HEK293T (cell line): ENCODE results near the gene TREML4.

Experiments
- ARNT ChIP-seq: fragments of 450-650 bp; IDR thresholded peaks from 2 replicates; pipeline ENCODE4 v1.6.1; 2017; ENCODE audit warnings: mild to moderate bottlenecking
- BHLHE40 ChIP-seq: fragments of 450-650 bp; IDR thresholded peaks from 2 replicates; pipeline ENCODE4 v1.6.1; 2016; ENCODE audit warnings: mild to moderate bottlenecking, moderate library complexity, borderline replicate concordance
- CTBP1 ChIP-seq: fragments of 450-650 bp; IDR thresholded peaks from 2 replicates; pipeline ENCODE4 v1.6.1; 2016; ENCODE audit warnings: borderline replicate concordance
- FOXA1 ChIP-seq: fragments of 450-650 bp; IDR thresholded peaks from 2 replicates; pipeline ENCODE4 v1.6.1; 2016; ENCODE audit warnings: mild to moderate bottlenecking
- FOXK2 ChIP-seq: fragments of 450-650 bp; IDR thresholded peaks from 2 replicates; pipeline ENCODE4 v1.6.1; 2016; ENCODE audit warnings: mild to moderate bottlenecking
- FOXM1 ChIP-seq: fragments of 450-650 bp; IDR thresholded peaks from 2 replicates; pipeline ENCODE4 v1.6.1; 2017; ENCODE audit warnings: mild to moderate bottlenecking, borderline replicate concordance
- HDGF ChIP-seq: fragments of 450-650 bp; IDR thresholded peaks from 2 replicates; pipeline ENCODE4 v1.6.1; 2017; ENCODE audit warnings: antibody characterized with exemption, borderline replicate concordance
- LEF1 ChIP-seq: fragments of 450-650 bp; IDR thresholded peaks from 2 replicates; pipeline ENCODE4 v1.6.1; 2017; ENCODE audit warnings: mild to moderate bottlenecking, borderline replicate concordance
- TARDBP ChIP-seq: fragments of 450-650 bp; IDR thresholded peaks from 2 replicates; pipeline ENCODE4 v1.6.1; 2016

- TF ChIP-seq FOXA1 (no peak), BHLHE40 (no peak), TARDBP (no peak), HDGF (no peak), FOXM1 (no peak), ARNT (no peak), CTBP1 (no peak), LEF1 (no peak), FOXK2 (no peak)
These were observed 12.4 kb upstream of the TREML4 start for GRCh38 chr6:41215777-41216176.
